Measurements from ENCODE around the gene CYLD.

Gene CYLD

GRCh38 chr16:50722405-50722737 is 19.5 kb upstream of the CYLD start:
- TF ChIP-seq CTCF (IDR thresholded peaks at IDR 0.05; ENCODE audit: low read length): no peak
- no peak overlapping the region for H3K27ac ChIP-seq (ENCODE audit: low read depth, low read length, poor library complexity, severe bottlenecking)
- H3K79me2 ChIP-seq (ENCODE audit: insufficient read depth, low read length): no peaks in the 10 kb centered on the region
- H2AFZ ChIP-seq (ENCODE audit: low read length): no peak overlapping the region
- H3K4me3 ChIP-seq (ENCODE audit: low read depth, low read length, poor library complexity, severe bottlenecking): no peak overlapping the region
- H3K9ac ChIP-seq (ENCODE audit: low read length): no peak overlapping the region
- H3K27me3 ChIP-seq (ENCODE audit: insufficient read depth, low read length): no peaks in the 10 kb centered on the region; the same call in 1 of the 2 replicates
- H3K9me3 ChIP-seq (ENCODE audit: low read length): peaks cover 11% of the 10 kb centered on the region
- H3K4me2 ChIP-seq (ENCODE audit: low read length): no peak overlapping the region
- no peaks in the 10 kb centered on the region for H3F3A ChIP-seq (ENCODE audit: insufficient read depth, low read length)
- no peaks in the 10 kb centered on the region for H3K36me3 ChIP-seq (ENCODE audit: insufficient read depth, low read length)
- no peaks in the 10 kb centered on the region for H4K20me1 ChIP-seq (ENCODE audit: insufficient read depth, low read length)
- no peaks in the 10 kb centered on the region for H3K9me2 ChIP-seq (ENCODE audit: low read depth, low read length)
- H3K4me1 ChIP-seq (ENCODE audit: insufficient read depth, low read length, severe bottlenecking): no peaks in the 10 kb centered on the region

- Histone ChIP-seq H2AFZ (ENCODE audit: low read length) (no peak overlapping the region), H3K9ac (ENCODE audit: low read length) (no peak overlapping the region), H3K79me2 (ENCODE audit: insufficient read depth, low read length) (no peaks in the 10 kb centered on the region), H3K27ac (ENCODE audit: low read depth, low read length, poor library complexity, severe bottlenecking) (no peak overlapping the region), H3K36me3 (ENCODE audit: insufficient read depth, low read length) (no peaks in the 10 kb centered on the region), H3K4me3 (ENCODE audit: low read depth, low read length, poor library complexity, severe bottlenecking) (no peak overlapping the region), H4K20me1 (ENCODE audit: insufficient read depth, low read length) (no peaks in the 10 kb centered on the region), H3K27me3 (ENCODE audit: insufficient read depth, low read length) (no peaks in the 10 kb centered on the region; the same call in 1 of the 2 replicates), H3K4me1 (ENCODE audit: insufficient read depth, low read length, severe bottlenecking) (no peaks in the 10 kb centered on the region), H3K9me2 (ENCODE audit: low read depth, low read length) (no peaks in the 10 kb centered on the region), H3K9me3 (ENCODE audit: low read length) (peaks cover 11% of the 10 kb centered on the region), H3K4me2 (ENCODE audit: low read length) (no peak overlapping the region), H3F3A (ENCODE audit: insufficient read depth, low read length) (no peaks in the 10 kb centered on the region)
- TF ChIP-seq EZH2 (IDR thresholded peaks at IDR 0.05; ENCODE audit: borderline replicate concordance, low read length) (no peak), CTCF (IDR thresholded peaks at IDR 0.05; ENCODE audit: low read length) (no peak)
Observed at GRCh38 chr16:50722960-50723359, 18.9 kb upstream of the CYLD start.

GRCh38 chr16:50724306-50724705 is 17.6 kb upstream of the CYLD start:
- Histone ChIP-seq H3K4me3 (ENCODE audit: low read depth, low read length, poor library complexity, severe bottlenecking) (no peak overlapping the region), H3F3A (ENCODE audit: insufficient read depth, low read length) (no peaks in the 10 kb centered on the region), H3K9ac (ENCODE audit: low read length) (no peak overlapping the region), H3K79me2 (ENCODE audit: insufficient read depth, low read length) (no peaks in the 10 kb centered on the region), H3K4me1 (ENCODE audit: insufficient read depth, low read length, severe bottlenecking) (no peaks in the 10 kb centered on the region), H3K27me3 (ENCODE audit: insufficient read depth, low read length) (no peaks in the 10 kb centered on the region; the same call in 1 of the 2 replicates), H3K9me2 (ENCODE audit: low read depth, low read length) (no peaks in the 10 kb centered on the region), H3K36me3 (ENCODE audit: insufficient read depth, low read length) (no peaks in the 10 kb centered on the region; the same call in 1 of the 2 replicates), H3K27ac (ENCODE audit: low read depth, low read length, poor library complexity, severe bottlenecking) (no peak overlapping the region), H3K4me2 (ENCODE audit: low read length) (no peak overlapping the region), H2AFZ (ENCODE audit: low read length) (no peak overlapping the region), H4K20me1 (ENCODE audit: insufficient read depth, low read length) (no peaks in the 10 kb centered on the region), H3K9me3 (ENCODE audit: low read length) (peaks cover 11% of the 10 kb centered on the region)
- TF ChIP-seq EZH2 (IDR thresholded peaks at IDR 0.05; ENCODE audit: borderline replicate concordance, low read length) (no peak), CTCF (IDR thresholded peaks at IDR 0.05; ENCODE audit: low read length) (no peak)
